Thyroid gland (tissue), 4 donors: ENCODE results near the gene DCST1.

Experiments used
- POLR2A ChIP-seq, 2 donors: fragments of 450-650 bp; IDR thresholded peaks; one replicate each; pipeline ENCODE4 v1.6.1; 2017; ENCODE audit warnings: antibody characterized with exemption in 2 of 2, mild to moderate bottlenecking in 2 of 2, moderate library complexity in 1 of 2
- TF ChIP-seq, protein P1 (sequence below), 6 experiments: fragments of 200-600 bp in 3 of 6; fragments of 450-650 bp in 3 of 6; sonication (generic) in 3 of 6; IDR thresholded peaks; one replicate each; pipeline ENCODE4 v1.5.1; 2016 to 2019; ENCODE audit warnings: antibody characterized with exemption in 6 of 6, mild to moderate bottlenecking in 2 of 6, inconsistent platforms in 1 of 6, moderate library complexity in 1 of 6

DNA sequence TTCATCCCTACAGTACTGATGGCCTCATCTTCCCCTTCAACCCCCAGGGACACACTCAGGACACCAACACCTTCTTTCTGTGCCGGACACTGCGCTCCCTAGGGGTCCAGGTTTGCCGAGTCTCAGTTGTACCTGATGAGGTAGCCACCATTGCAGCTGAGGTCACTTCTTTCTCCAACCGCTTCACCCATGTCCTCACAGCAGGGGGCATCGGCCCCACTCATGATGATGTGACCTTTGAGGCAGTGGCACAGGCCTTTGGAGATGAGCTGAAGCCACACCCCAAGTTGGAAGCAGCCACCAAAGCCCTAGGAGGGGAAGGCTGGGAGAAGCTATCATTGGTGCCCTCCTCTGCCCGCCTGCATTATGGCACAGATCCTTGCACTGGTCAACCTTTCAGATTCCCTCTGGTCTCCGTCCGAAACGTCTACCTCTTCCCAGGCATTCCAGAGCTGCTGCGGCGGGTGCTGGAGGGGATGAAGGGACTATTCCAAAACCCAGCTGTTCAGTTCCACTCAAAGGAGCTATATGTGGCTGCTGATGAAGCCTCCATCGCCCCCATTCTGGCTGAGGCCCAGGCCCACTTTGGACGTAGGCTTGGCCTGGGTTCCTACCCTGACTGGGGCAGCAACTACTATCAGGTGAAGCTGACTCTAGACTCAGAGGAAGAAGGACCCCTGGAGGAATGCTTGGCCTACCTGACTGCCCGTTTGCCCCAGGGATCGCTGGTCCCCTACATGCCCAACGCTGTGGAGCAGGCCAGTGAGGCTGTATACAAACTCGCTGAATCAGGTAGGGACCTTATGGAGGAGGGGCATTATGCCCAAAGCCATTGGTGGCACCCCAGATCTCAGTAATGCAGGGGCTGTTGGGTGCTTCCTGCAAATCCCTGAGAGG is 45.3 kb upstream of the DCST1 start:
- TF ChIP-seq, protein P1, sequence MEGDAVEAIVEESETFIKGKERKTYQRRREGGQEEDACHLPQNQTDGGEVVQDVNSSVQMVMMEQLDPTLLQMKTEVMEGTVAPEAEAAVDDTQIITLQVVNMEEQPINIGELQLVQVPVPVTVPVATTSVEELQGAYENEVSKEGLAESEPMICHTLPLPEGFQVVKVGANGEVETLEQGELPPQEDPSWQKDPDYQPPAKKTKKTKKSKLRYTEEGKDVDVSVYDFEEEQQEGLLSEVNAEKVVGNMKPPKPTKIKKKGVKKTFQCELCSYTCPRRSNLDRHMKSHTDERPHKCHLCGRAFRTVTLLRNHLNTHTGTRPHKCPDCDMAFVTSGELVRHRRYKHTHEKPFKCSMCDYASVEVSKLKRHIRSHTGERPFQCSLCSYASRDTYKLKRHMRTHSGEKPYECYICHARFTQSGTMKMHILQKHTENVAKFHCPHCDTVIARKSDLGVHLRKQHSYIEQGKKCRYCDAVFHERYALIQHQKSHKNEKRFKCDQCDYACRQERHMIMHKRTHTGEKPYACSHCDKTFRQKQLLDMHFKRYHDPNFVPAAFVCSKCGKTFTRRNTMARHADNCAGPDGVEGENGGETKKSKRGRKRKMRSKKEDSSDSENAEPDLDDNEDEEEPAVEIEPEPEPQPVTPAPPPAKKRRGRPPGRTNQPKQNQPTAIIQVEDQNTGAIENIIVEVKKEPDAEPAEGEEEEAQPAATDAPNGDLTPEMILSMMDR (IDR thresholded peaks at IDR 0.05), result no peak
- TF ChIP-seq POLR2A (IDR thresholded peaks at IDR 0.05), result no peak
